HEK293 (cell line): ENCODE results near the gene RELCH.
A peak's percentile ranks its signal among the peaks of the same experiment; 100 is the strongest.

Source experiments
- EGR2 ChIP-seq: fragments of 450-650 bp; formaldehyde crosslinking; IDR thresholded peaks from 2 replicates; pipeline ENCODE4 v1.5.1; 2016; ENCODE audit warnings: low read depth, missing biosample characterization, missing genetic modification characterization
- GLIS2 ChIP-seq: fragments of 450-650 bp; formaldehyde crosslinking; IDR thresholded peaks from 2 replicates; pipeline ENCODE4 v1.5.1; 2016; ENCODE audit warnings: missing biosample characterization, missing genetic modification characterization
- HOXC10 ChIP-seq: sonication (generic); formaldehyde crosslinking; IDR thresholded peaks from 2 replicates; pipeline ENCODE4 v1.8.1; 2023; ENCODE audit warnings: mild to moderate bottlenecking, missing genetic modification reagents
- KLF16 ChIP-seq: fragments of 450-650 bp; formaldehyde crosslinking; IDR thresholded peaks from 2 replicates; pipeline ENCODE4 v1.5.1; 2017; ENCODE audit warnings: missing biosample characterization, missing genetic modification characterization
- KLF8 ChIP-seq: fragments of 450-650 bp; formaldehyde crosslinking; IDR thresholded peaks from 2 replicates; pipeline ENCODE4 v1.5.1; 2016; ENCODE audit warnings: missing biosample characterization, missing genetic modification characterization
- SCRT1 ChIP-seq: fragments of 450-650 bp; formaldehyde crosslinking; IDR thresholded peaks from 2 replicates; pipeline ENCODE4 v1.5.1; 2016; ENCODE audit warnings: missing biosample characterization, missing genetic modification characterization, borderline replicate concordance
- ZBTB17 ChIP-seq: fragments of 450-650 bp; formaldehyde crosslinking; IDR thresholded peaks from 2 replicates; pipeline ENCODE4 v1.5.1; 2016; ENCODE audit warnings: missing biosample characterization, missing genetic modification characterization
- ZBTB48 ChIP-seq: fragments of 450-650 bp; formaldehyde crosslinking; IDR thresholded peaks from 2 replicates; pipeline ENCODE4 v1.5.1; 2016; ENCODE audit warnings: missing biosample characterization, missing genetic modification characterization
- ZBTB7A ChIP-seq: fragments of 450-650 bp; formaldehyde crosslinking; IDR thresholded peaks from 2 replicates; pipeline ENCODE4 v1.5.1; 2016; ENCODE audit warnings: low read depth, missing biosample characterization, missing genetic modification characterization
- ZFP37 ChIP-seq: fragments of 450-650 bp; formaldehyde crosslinking; IDR thresholded peaks from 2 replicates; pipeline ENCODE4 v1.5.1; 2016; ENCODE audit warnings: missing biosample characterization, missing genetic modification characterization
- ZIC2 ChIP-seq: fragments of 450-650 bp; formaldehyde crosslinking; IDR thresholded peaks from 2 replicates; pipeline ENCODE4 v1.5.1; 2016; ENCODE audit warnings: missing biosample characterization, missing genetic modification characterization
- ZNF121 ChIP-seq: fragments of 450-650 bp; formaldehyde crosslinking; IDR thresholded peaks from 2 replicates; pipeline ENCODE4 v1.5.1; 2016; ENCODE audit warnings: missing biosample characterization, missing genetic modification characterization
- ZNF2 ChIP-seq: fragments of 450-650 bp; formaldehyde crosslinking; IDR thresholded peaks from 2 replicates; pipeline ENCODE4 v1.5.1; 2016; ENCODE audit warnings: missing biosample characterization, missing genetic modification characterization
- ZNF24 ChIP-seq: fragments of 450-650 bp; formaldehyde crosslinking; IDR thresholded peaks from 2 replicates; pipeline ENCODE4 v1.5.1; 2016; ENCODE audit warnings: missing biosample characterization, missing genetic modification characterization
- ZNF248 ChIP-seq: fragments of 450-650 bp; formaldehyde crosslinking; IDR thresholded peaks from 2 replicates; pipeline ENCODE4 v1.5.1; 2017; ENCODE audit warnings: missing biosample characterization, missing genetic modification characterization
- ZNF324 ChIP-seq: fragments of 450-650 bp; formaldehyde crosslinking; IDR thresholded peaks from 2 replicates; pipeline ENCODE4 v1.5.1; 2016; ENCODE audit warnings: missing biosample characterization, missing genetic modification characterization
- ZNF394 ChIP-seq: fragments of 450-650 bp; formaldehyde crosslinking; IDR thresholded peaks from 2 replicates; pipeline ENCODE4 v1.5.1; 2016; ENCODE audit warnings: missing biosample characterization, missing genetic modification characterization, mild to moderate bottlenecking, moderate library complexity, borderline replicate concordance
- ZNF561 ChIP-seq: fragments of 450-650 bp; IDR thresholded peaks from 2 replicates; pipeline ENCODE4 v1.5.1; 2018; ENCODE audit warnings: missing biosample characterization, missing genetic modification characterization, borderline replicate concordance
- ZNF610 ChIP-seq: fragments of 450-650 bp; formaldehyde crosslinking; IDR thresholded peaks from 2 replicates; pipeline ENCODE4 v1.5.1; 2016; ENCODE audit warnings: missing biosample characterization, missing genetic modification characterization, borderline replicate concordance
- ZNF629 ChIP-seq: fragments of 450-650 bp; formaldehyde crosslinking; IDR thresholded peaks from 2 replicates; pipeline ENCODE4 v1.5.1; 2017; ENCODE audit warnings: missing biosample characterization, missing genetic modification characterization
- ZNF654 ChIP-seq: fragments of 450-650 bp; formaldehyde crosslinking; IDR thresholded peaks from 2 replicates; pipeline ENCODE4 v1.5.1; 2016; ENCODE audit warnings: low read depth, missing biosample characterization, missing genetic modification characterization
- ZNF658 ChIP-seq: fragments of 450-650 bp; formaldehyde crosslinking; IDR thresholded peaks from 2 replicates; pipeline ENCODE4; 2016; ENCODE audit warnings: missing biosample characterization, missing genetic modification characterization
- ZNF768 ChIP-seq: fragments of 450-650 bp; formaldehyde crosslinking; IDR thresholded peaks from 2 replicates; pipeline ENCODE4 v1.5.1; 2018; ENCODE audit warnings: missing biosample characterization, mild to moderate bottlenecking, missing genetic modification characterization
- TF ChIP-seq, protein P1 (sequence below): fragments of 450-650 bp; formaldehyde crosslinking; IDR thresholded peaks from 2 replicates; pipeline ENCODE4 v1.5.1; 2016; ENCODE audit warnings: missing biosample characterization, missing genetic modification characterization
- TF ChIP-seq, protein P2 (sequence below): fragments of 450-650 bp; formaldehyde crosslinking; IDR thresholded peaks from 2 replicates; pipeline ENCODE4 v1.5.1; 2016; ENCODE audit warnings: missing biosample characterization, missing genetic modification characterization
- TF ChIP-seq, protein P3 (sequence below): fragments of 450-650 bp; formaldehyde crosslinking; IDR thresholded peaks from 2 replicates; pipeline ENCODE4 v1.5.1; 2017; ENCODE audit warnings: missing biosample characterization, missing genetic modification characterization
- TF ChIP-seq, protein P4 (sequence below): fragments of 450-650 bp; formaldehyde crosslinking; IDR thresholded peaks from 2 replicates; pipeline ENCODE4 v1.5.1; 2016; ENCODE audit warnings: missing biosample characterization, missing genetic modification characterization
- TF ChIP-seq, protein P5 (sequence below): fragments of 450-650 bp; IDR thresholded peaks from 2 replicates; pipeline ENCODE4 v1.5.1; 2018; ENCODE audit warnings: missing biosample characterization, mild to moderate bottlenecking, missing genetic modification characterization
- TF ChIP-seq, protein P6 (sequence below): fragments of 450-650 bp; formaldehyde crosslinking; conservative IDR thresholded peaks from 2 replicates; pipeline ENCODE4 v1.5.1; 2016; ENCODE audit warnings: low read depth, missing biosample characterization, missing genetic modification characterization

RELCH gene

DNA sequence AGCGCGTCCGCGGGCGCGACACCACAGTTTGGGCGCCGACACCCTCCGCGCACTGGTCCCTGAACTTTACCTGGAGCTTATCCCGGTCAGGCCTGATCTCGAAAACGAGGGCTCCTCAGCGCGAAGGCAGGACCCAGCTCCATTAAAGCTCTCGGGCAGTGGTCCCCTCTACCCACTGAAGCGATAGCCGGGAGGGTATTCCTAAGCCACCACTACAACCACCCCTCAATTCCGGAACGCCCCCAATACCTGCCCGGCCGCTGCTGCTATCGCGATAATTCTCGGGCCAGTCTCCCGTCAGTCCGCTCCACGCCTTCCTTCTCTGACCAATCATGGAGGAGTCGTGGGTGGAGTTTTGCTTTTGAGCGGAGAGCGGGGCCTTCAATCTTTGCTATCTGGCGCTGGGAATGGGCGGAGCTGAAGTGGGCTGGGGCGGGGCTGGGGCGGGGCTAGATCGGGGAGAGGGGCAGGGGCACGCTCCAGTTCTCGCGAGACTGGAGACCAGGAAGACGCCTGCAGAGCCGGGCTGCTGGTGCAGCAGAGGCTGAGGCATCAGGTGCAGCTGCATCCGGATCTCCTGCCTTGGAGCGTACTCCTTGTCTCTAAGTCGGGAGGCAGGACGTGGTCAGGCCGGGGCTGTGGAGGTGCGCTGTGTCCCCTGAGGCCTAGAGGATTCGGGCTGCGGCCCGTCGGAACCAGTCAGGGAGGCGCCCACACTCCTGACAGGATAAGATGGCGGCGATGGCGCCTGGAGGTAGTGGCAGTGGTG is at the start of gene RELCH, which contains the start of gene PIGN (continued):
- TF ChIP-seq, protein P1, sequence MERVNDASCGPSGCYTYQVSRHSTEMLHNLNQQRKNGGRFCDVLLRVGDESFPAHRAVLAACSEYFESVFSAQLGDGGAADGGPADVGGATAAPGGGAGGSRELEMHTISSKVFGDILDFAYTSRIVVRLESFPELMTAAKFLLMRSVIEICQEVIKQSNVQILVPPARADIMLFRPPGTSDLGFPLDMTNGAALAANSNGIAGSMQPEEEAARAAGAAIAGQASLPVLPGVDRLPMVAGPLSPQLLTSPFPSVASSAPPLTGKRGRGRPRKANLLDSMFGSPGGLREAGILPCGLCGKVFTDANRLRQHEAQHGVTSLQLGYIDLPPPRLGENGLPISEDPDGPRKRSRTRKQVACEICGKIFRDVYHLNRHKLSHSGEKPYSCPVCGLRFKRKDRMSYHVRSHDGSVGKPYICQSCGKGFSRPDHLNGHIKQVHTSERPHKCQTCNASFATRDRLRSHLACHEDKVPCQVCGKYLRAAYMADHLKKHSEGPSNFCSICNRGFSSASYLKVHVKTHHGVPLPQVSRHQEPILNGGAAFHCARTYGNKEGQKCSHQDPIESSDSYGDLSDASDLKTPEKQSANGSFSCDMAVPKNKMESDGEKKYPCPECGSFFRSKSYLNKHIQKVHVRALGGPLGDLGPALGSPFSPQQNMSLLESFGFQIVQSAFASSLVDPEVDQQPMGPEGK (tag by site-specific recombination): peak; percentile 77
- TF ChIP-seq SCRT1 (tag by site-specific recombination) (peak; percentile 67; the same call in 1 of the 2 replicates), ZNF629 (peak; percentile 31), ZFP37 (tag by site-specific recombination) (peak; percentile 83; the same call in 1 of the 2 replicates), ZBTB48 (tag by site-specific recombination) (peak; percentile 82), EGR2 (tag by site-specific recombination) (peak; percentile 17; the same call in 1 of the 2 replicates), ZBTB17 (no peak), ZNF654 (tag by site-specific recombination) (no peak), ZIC2 (peak; percentile 2; the same call in 1 of the 2 replicates), ZNF658 (tag by site-specific recombination) (no peak), ZNF561 (tag by site-specific recombination) (0 out of 2 replicates have a peak, but pooled peaks have one; percentile 18), ZNF394 (peak; percentile 35; the same call in 1 of the 2 replicates), KLF8 (tag by site-specific recombination) (peak; percentile 83), ZBTB7A (tag by site-specific recombination) (peak; percentile 56; the same call in 1 of the 2 replicates), ZNF2 (tag by site-specific recombination) (peak; percentile 49), ZNF768 (tag by site-specific recombination) (no peak), GLIS2 (tag by site-specific recombination) (peak; percentile 84), ZNF610 (tag by site-specific recombination) (peak; percentile 30; the same call in 1 of the 2 replicates), ZNF324 (tag by site-specific recombination) (peak; percentile 42; the same call in 1 of the 2 replicates), ZNF248 (no peak), HOXC10 (CRISPR knock-in tag) (no peak), KLF16 (tag by site-specific recombination) (peak; percentile 62), ZNF24 (0 out of 2 replicates have a peak, but pooled peaks have one; percentile 45), ZNF121 (tag by site-specific recombination) (peak; percentile 41; the same call in 1 of the 2 replicates)
- TF ChIP-seq, protein P2, sequence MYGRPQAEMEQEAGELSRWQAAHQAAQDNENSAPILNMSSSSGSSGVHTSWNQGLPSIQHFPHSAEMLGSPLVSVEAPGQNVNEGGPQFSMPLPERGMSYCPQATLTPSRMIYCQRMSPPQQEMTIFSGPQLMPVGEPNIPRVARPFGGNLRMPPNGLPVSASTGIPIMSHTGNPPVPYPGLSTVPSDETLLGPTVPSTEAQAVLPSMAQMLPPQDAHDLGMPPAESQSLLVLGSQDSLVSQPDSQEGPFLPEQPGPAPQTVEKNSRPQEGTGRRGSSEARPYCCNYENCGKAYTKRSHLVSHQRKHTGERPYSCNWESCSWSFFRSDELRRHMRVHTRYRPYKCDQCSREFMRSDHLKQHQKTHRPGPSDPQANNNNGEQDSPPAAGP (tag by site-specific recombination): peak; percentile 30; the same call in 1 of the 2 replicates
- TF ChIP-seq, protein P3, sequence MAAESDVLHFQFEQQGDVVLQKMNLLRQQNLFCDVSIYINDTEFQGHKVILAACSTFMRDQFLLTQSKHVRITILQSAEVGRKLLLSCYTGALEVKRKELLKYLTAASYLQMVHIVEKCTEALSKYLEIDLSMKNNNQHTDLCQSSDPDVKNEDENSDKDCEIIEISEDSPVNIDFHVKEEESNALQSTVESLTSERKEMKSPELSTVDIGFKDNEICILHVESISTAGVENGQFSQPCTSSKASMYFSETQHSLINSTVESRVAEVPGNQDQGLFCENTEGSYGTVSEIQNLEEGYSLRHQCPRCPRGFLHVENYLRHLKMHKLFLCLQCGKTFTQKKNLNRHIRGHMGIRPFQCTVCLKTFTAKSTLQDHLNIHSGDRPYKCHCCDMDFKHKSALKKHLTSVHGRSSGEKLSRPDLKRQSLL (tag by site-specific recombination): no peak
- TF ChIP-seq, protein P4, sequence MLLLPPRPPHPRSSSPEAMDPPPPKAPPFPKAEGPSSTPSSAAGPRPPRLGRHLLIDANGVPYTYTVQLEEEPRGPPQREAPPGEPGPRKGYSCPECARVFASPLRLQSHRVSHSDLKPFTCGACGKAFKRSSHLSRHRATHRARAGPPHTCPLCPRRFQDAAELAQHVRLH (tag by site-specific recombination): peak; percentile 79
- TF ChIP-seq, protein P5, sequence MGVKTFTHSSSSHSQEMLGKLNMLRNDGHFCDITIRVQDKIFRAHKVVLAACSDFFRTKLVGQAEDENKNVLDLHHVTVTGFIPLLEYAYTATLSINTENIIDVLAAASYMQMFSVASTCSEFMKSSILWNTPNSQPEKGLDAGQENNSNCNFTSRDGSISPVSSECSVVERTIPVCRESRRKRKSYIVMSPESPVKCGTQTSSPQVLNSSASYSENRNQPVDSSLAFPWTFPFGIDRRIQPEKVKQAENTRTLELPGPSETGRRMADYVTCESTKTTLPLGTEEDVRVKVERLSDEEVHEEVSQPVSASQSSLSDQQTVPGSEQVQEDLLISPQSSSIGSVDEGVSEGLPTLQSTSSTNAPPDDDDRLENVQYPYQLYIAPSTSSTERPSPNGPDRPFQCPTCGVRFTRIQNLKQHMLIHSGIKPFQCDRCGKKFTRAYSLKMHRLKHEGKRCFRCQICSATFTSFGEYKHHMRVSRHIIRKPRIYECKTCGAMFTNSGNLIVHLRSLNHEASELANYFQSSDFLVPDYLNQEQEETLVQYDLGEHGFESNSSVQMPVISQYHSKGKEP (tag by site-specific recombination): peak; percentile 74
- TF ChIP-seq, protein P6, sequence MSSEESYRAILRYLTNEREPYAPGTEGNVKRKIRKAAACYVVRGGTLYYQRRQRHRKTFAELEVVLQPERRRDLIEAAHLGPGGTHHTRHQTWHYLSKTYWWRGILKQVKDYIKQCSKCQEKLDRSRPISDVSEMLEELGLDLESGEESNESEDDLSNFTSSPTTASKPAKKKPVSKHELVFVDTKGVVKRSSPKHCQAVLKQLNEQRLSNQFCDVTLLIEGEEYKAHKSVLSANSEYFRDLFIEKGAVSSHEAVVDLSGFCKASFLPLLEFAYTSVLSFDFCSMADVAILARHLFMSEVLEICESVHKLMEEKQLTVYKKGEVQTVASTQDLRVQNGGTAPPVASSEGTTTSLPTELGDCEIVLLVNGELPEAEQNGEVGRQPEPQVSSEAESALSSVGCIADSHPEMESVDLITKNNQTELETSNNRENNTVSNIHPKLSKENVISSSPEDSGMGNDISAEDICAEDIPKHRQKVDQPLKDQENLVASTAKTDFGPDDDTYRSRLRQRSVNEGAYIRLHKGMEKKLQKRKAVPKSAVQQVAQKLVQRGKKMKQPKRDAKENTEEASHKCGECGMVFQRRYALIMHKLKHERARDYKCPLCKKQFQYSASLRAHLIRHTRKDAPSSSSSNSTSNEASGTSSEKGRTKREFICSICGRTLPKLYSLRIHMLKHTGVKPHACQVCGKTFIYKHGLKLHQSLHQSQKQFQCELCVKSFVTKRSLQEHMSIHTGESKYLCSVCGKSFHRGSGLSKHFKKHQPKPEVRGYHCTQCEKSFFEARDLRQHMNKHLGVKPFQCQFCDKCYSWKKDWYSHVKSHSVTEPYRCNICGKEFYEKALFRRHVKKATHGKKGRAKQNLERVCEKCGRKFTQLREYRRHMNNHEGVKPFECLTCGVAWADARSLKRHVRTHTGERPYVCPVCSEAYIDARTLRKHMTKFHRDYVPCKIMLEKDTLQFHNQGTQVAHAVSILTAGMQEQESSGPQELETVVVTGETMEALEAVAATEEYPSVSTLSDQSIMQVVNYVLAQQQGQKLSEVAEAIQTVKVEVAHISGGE (tag by site-specific recombination): peak; percentile 71
